Measurements from ENCODE around the gene UFSP2. TPM values are rescaled to one million over a fixed set of nuclear protein-coding genes. Genes with fewer than 3 reads are reported as not detected.

The UFSP2 gene
- total and polyA plus RNA-seq, 2 experiments from 2014 or later, result 29.0 to 53.0 TPM

DNA sequence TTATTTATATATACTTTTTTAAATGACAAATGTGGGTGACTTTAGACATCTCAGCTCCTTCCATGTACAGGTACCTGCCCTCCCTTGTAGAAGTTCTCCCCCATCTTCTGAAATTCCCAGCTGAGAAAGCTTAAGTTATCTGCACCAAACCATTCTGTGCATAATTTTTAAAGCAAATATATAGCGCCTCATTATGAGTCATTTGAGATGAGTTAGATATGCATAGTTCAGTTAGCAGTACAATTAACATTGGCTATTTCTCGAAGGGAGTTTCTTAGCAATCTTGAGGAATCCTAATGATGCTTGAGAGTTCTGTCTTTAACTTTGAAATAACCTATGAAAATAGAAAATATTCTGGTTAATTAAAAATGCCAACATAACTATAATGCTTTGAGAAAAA, 19.4 kb upstream of the UFSP2 start:
- no peaks in the 10 kb centered on the region for H4K20me1 ChIP-seq (replicated peaks; ENCODE audit: insufficient read depth)
- Mint-ChIP-seq H3K4me1 (no peaks in the 10 kb centered on the region), H3K9me3 (no peaks in the 10 kb centered on the region), H3K36me3 (ENCODE audit: low read depth) (no peaks in the 10 kb centered on the region), H3K27ac (no peak overlapping the region), H3K27me3 (ENCODE audit: insufficient read depth, low read depth, poor library complexity) (peaks cover under 1% of the 10 kb centered on the region), H3K4me3 (no peak overlapping the region)
- DNase-seq (ENCODE audit: low spot score), result no peak
- no peaks in the 10 kb centered on the region for H3K4me1 ChIP-seq (ENCODE audit: insufficient read depth)
- no peak overlapping the region for H3K4me2 ChIP-seq
- TF ChIP-seq POLR2AphosphoS5 (IDR thresholded peaks at IDR 0.05; ENCODE audit: low read depth) (no peak), NANOG (IDR thresholded peaks at IDR 0.05; ENCODE audit: borderline replicate concordance) (no peak), ZNF331 (CRISPR knock-in tag; IDR thresholded peaks at IDR 0.05; ENCODE audit: low read depth) (no peak), EZH2phosphoT487 (IDR thresholded peaks at IDR 0.05; ENCODE audit: unreplicated experiment) (no peak), JUNB (IDR thresholded peaks at IDR 0.05; ENCODE audit: unreplicated experiment) (no peak), STAT1 (IDR thresholded peaks at IDR 0.05; ENCODE audit: unreplicated experiment) (no peak), EZH2 (IDR thresholded peaks at IDR 0.05; ENCODE audit: low read depth, unreplicated experiment) (no peak), ZNF114 (CRISPR knock-in tag; IDR thresholded peaks at IDR 0.05) (no peak), CREB1 (CRISPR knock-in tag; IDR thresholded peaks at IDR 0.05; ENCODE audit: low read depth) (no peak)
- TF ChIP-seq, protein P1, sequence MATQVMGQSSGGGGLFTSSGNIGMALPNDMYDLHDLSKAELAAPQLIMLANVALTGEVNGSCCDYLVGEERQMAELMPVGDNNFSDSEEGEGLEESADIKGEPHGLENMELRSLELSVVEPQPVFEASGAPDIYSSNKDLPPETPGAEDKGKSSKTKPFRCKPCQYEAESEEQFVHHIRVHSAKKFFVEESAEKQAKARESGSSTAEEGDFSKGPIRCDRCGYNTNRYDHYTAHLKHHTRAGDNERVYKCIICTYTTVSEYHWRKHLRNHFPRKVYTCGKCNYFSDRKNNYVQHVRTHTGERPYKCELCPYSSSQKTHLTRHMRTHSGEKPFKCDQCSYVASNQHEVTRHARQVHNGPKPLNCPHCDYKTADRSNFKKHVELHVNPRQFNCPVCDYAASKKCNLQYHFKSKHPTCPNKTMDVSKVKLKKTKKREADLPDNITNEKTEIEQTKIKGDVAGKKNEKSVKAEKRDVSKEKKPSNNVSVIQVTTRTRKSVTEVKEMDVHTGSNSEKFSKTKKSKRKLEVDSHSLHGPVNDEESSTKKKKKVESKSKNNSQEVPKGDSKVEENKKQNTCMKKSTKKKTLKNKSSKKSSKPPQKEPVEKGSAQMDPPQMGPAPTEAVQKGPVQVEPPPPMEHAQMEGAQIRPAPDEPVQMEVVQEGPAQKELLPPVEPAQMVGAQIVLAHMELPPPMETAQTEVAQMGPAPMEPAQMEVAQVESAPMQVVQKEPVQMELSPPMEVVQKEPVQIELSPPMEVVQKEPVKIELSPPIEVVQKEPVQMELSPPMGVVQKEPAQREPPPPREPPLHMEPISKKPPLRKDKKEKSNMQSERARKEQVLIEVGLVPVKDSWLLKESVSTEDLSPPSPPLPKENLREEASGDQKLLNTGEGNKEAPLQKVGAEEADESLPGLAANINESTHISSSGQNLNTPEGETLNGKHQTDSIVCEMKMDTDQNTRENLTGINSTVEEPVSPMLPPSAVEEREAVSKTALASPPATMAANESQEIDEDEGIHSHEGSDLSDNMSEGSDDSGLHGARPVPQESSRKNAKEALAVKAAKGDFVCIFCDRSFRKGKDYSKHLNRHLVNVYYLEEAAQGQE (IDR thresholded peaks at IDR 0.05; ENCODE audit: unreplicated experiment), result no peak
- TF ChIP-seq, protein P2, sequence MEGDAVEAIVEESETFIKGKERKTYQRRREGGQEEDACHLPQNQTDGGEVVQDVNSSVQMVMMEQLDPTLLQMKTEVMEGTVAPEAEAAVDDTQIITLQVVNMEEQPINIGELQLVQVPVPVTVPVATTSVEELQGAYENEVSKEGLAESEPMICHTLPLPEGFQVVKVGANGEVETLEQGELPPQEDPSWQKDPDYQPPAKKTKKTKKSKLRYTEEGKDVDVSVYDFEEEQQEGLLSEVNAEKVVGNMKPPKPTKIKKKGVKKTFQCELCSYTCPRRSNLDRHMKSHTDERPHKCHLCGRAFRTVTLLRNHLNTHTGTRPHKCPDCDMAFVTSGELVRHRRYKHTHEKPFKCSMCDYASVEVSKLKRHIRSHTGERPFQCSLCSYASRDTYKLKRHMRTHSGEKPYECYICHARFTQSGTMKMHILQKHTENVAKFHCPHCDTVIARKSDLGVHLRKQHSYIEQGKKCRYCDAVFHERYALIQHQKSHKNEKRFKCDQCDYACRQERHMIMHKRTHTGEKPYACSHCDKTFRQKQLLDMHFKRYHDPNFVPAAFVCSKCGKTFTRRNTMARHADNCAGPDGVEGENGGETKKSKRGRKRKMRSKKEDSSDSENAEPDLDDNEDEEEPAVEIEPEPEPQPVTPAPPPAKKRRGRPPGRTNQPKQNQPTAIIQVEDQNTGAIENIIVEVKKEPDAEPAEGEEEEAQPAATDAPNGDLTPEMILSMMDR (conservative IDR thresholded peaks at IDR 0.05; ENCODE audit: low read depth in 2 of 2), result no peak
- TF ChIP-seq, protein P3, sequence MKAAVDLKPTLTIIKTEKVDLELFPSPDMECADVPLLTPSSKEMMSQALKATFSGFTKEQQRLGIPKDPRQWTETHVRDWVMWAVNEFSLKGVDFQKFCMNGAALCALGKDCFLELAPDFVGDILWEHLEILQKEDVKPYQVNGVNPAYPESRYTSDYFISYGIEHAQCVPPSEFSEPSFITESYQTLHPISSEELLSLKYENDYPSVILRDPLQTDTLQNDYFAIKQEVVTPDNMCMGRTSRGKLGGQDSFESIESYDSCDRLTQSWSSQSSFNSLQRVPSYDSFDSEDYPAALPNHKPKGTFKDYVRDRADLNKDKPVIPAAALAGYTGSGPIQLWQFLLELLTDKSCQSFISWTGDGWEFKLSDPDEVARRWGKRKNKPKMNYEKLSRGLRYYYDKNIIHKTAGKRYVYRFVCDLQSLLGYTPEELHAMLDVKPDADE (IDR thresholded peaks at IDR 0.05), result no peak
- TF ChIP-seq, protein P4, sequence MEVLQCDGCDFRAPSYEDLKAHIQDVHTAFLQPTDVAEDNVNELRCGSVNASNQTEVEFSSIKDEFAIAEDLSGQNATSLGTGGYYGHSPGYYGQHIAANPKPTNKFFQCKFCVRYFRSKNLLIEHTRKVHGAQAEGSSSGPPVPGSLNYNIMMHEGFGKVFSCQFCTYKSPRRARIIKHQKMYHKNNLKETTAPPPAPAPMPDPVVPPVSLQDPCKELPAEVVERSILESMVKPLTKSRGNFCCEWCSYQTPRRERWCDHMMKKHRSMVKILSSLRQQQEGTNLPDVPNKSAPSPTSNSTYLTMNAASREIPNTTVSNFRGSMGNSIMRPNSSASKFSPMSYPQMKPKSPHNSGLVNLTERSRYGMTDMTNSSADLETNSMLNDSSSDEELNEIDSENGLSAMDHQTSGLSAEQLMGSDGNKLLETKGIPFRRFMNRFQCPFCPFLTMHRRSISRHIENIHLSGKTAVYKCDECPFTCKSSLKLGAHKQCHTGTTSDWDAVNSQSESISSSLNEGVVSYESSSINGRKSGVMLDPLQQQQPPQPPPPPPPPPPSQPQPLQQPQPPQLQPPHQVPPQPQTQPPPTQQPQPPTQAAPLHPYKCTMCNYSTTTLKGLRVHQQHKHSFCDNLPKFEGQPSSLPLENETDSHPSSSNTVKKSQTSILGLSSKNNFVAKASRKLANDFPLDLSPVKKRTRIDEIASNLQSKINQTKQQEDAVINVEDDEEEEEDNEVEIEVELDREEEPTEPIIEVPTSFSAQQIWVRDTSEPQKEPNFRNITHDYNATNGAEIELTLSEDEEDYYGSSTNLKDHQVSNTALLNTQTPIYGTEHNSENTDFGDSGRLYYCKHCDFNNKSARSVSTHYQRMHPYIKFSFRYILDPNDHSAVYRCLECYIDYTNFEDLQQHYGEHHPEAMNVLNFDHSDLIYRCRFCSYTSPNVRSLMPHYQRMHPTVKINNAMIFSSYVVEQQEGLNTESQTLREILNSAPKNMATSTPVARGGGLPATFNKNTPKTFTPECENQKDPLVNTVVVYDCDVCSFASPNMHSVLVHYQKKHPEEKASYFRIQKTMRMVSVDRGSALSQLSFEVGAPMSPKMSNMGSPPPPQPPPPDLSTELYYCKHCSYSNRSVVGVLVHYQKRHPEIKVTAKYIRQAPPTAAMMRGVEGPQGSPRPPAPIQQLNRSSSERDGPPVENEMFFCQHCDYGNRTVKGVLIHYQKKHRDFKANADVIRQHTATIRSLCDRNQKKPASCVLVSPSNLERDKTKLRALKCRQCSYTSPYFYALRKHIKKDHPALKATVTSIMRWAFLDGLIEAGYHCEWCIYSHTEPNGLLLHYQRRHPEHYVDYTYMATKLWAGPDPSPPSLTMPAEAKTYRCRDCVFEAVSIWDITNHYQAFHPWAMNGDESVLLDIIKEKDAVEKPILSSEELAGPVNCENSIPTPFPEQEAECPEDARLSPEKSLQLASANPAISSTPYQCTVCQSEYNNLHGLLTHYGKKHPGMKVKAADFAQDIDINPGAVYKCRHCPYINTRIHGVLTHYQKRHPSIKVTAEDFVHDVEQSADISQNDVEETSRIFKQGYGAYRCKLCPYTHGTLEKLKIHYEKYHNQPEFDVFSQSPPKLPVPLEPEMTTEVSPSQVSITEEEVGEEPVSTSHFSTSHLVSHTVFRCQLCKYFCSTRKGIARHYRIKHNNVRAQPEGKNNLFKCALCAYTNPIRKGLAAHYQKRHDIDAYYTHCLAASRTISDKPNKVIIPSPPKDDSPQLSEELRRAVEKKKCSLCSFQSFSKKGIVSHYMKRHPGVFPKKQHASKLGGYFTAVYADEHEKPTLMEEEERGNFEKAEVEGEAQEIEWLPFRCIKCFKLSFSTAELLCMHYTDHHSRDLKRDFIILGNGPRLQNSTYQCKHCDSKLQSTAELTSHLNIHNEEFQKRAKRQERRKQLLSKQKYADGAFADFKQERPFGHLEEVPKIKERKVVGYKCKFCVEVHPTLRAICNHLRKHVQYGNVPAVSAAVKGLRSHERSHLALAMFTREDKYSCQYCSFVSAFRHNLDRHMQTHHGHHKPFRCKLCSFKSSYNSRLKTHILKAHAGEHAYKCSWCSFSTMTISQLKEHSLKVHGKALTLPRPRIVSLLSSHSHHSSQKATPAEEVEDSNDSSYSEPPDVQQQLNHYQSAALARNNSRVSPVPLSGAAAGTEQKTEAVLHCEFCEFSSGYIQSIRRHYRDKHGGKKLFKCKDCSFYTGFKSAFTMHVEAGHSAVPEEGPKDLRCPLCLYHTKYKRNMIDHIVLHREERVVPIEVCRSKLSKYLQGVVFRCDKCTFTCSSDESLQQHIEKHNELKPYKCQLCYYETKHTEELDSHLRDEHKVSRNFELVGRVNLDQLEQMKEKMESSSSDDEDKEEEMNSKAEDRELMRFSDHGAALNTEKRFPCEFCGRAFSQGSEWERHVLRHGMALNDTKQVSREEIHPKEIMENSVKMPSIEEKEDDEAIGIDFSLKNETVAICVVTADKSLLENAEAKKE (CRISPR knock-in tag; IDR thresholded peaks at IDR 0.05), result no peak
- no peak overlapping the region for H3K27ac ChIP-seq (ENCODE audit: low read depth)
- H2AFZ ChIP-seq, result no peak overlapping the region
- no peaks in the 10 kb centered on the region for H3K9me2 ChIP-seq (ENCODE audit: insufficient read depth)
- H3K79me2 ChIP-seq (replicated peaks; ENCODE audit: insufficient read depth), result no peaks in the 10 kb centered on the region
- no peaks in the 10 kb centered on the region for H3F3A ChIP-seq (replicated peaks; ENCODE audit: low read depth)
- H3K4me3 ChIP-seq, result no peak overlapping the region
- ATAC-seq, result no peak
- H3K36me3 ChIP-seq (ENCODE audit: insufficient read depth), result no peaks in the 10 kb centered on the region
- H3K27me3 ChIP-seq (ENCODE audit: insufficient read depth), result no peaks in the 10 kb centered on the region
